Measurements from ENCODE around the gene LGR6.

LGR6 gene

GRCh38 chr1:202292773-202293172, 99.2 kb downstream of the LGR6 start:
- H3K9me2 ChIP-seq (replicated peaks; ENCODE audit: low read depth, low read length), result no peaks in the 10 kb centered on the region
- no peaks in the 10 kb centered on the region for H4K20me1 ChIP-seq (ENCODE audit: insufficient read depth, low read length, poor library complexity, severe bottlenecking)
- no peak overlapping the region for H3K4me3 ChIP-seq (ENCODE audit: low read length, poor library complexity, severe bottlenecking)
- H3K79me2 ChIP-seq (ENCODE audit: insufficient read depth, low read length), result no peaks in the 10 kb centered on the region
- H3F3A ChIP-seq (ENCODE audit: low read depth), result no peaks in the 10 kb centered on the region
- H3K4me1 ChIP-seq (ENCODE audit: insufficient read depth, low read length, poor library complexity, severe bottlenecking), result no peaks in the 10 kb centered on the region
- H3K36me3 ChIP-seq (ENCODE audit: insufficient read depth, low read length), result no peaks in the 10 kb centered on the region
- H3K9ac ChIP-seq (ENCODE audit: low read depth, low read length, poor library complexity, severe bottlenecking), result no peak overlapping the region
- H3K27me3 ChIP-seq (ENCODE audit: insufficient read depth, low read length, poor library complexity, severe bottlenecking), result no peaks in the 10 kb centered on the region
- H3K9me3 ChIP-seq (ENCODE audit: insufficient read depth, low read depth, low read length), result no peaks in the 10 kb centered on the region
- no peak overlapping the region for H3K4me2 ChIP-seq (ENCODE audit: low read depth, low read length, poor library complexity, severe bottlenecking)
- no peak overlapping the region for H2AFZ ChIP-seq (ENCODE audit: low read length)
- TF ChIP-seq CTCF (conservative IDR thresholded peaks at IDR 0.05; ENCODE audit: low read length) (no peak), EZH2phosphoT487 (IDR thresholded peaks at IDR 0.05; ENCODE audit: borderline replicate concordance) (no peak)

- Histone ChIP-seq H3K9me3 (ENCODE audit: insufficient read depth, low read depth, low read length) (no peaks in the 10 kb centered on the region), H3K9me2 (replicated peaks; ENCODE audit: low read depth, low read length) (no peaks in the 10 kb centered on the region), H3F3A (ENCODE audit: low read depth) (no peaks in the 10 kb centered on the region), H3K9ac (ENCODE audit: low read depth, low read length, poor library complexity, severe bottlenecking) (no peak overlapping the region), H3K36me3 (ENCODE audit: insufficient read depth, low read length) (no peaks in the 10 kb centered on the region), H3K27me3 (ENCODE audit: insufficient read depth, low read length, poor library complexity, severe bottlenecking) (no peaks in the 10 kb centered on the region), H3K4me3 (ENCODE audit: low read length, poor library complexity, severe bottlenecking) (no peak overlapping the region), H3K4me1 (ENCODE audit: insufficient read depth, low read length, poor library complexity, severe bottlenecking) (no peaks in the 10 kb centered on the region), H3K4me2 (ENCODE audit: low read depth, low read length, poor library complexity, severe bottlenecking) (no peak overlapping the region), H4K20me1 (ENCODE audit: insufficient read depth, low read length, poor library complexity, severe bottlenecking) (no peaks in the 10 kb centered on the region), H3K79me2 (ENCODE audit: insufficient read depth, low read length) (no peaks in the 10 kb centered on the region), H2AFZ (ENCODE audit: low read length) (no peak overlapping the region)
- no peak for TF ChIP-seq EZH2phosphoT487 (IDR thresholded peaks at IDR 0.05; ENCODE audit: borderline replicate concordance)
These were observed 100.0 kb downstream of the LGR6 start for GRCh38 chr1:202293569-202293968.

- Histone ChIP-seq H3K4me2 (ENCODE audit: low read depth, low read length, poor library complexity, severe bottlenecking) (no peak overlapping the region), H3K4me3 (ENCODE audit: low read length, poor library complexity, severe bottlenecking) (no peak overlapping the region), H4K20me1 (ENCODE audit: insufficient read depth, low read length, poor library complexity, severe bottlenecking) (no peaks in the 10 kb centered on the region), H3K36me3 (ENCODE audit: insufficient read depth, low read length) (no peaks in the 10 kb centered on the region), H3K9ac (ENCODE audit: low read depth, low read length, poor library complexity, severe bottlenecking) (no peak overlapping the region), H3K9me2 (replicated peaks; ENCODE audit: low read depth, low read length) (no peaks in the 10 kb centered on the region), H3K9me3 (ENCODE audit: insufficient read depth, low read depth, low read length) (no peaks in the 10 kb centered on the region), H3K4me1 (ENCODE audit: insufficient read depth, low read length, poor library complexity, severe bottlenecking) (no peaks in the 10 kb centered on the region), H3F3A (ENCODE audit: low read depth) (no peaks in the 10 kb centered on the region), H3K27me3 (ENCODE audit: insufficient read depth, low read length, poor library complexity, severe bottlenecking) (no peaks in the 10 kb centered on the region), H3K79me2 (ENCODE audit: insufficient read depth, low read length) (no peaks in the 10 kb centered on the region), H2AFZ (ENCODE audit: low read length) (no peak overlapping the region)
- TF ChIP-seq EZH2phosphoT487 (IDR thresholded peaks at IDR 0.05; ENCODE audit: borderline replicate concordance) (no peak), CTCF (conservative IDR thresholded peaks at IDR 0.05; ENCODE audit: low read length) (no peak)
These were observed 108.6 kb downstream of the LGR6 start for GRCh38 chr1:202302166-202302565.

DNA sequence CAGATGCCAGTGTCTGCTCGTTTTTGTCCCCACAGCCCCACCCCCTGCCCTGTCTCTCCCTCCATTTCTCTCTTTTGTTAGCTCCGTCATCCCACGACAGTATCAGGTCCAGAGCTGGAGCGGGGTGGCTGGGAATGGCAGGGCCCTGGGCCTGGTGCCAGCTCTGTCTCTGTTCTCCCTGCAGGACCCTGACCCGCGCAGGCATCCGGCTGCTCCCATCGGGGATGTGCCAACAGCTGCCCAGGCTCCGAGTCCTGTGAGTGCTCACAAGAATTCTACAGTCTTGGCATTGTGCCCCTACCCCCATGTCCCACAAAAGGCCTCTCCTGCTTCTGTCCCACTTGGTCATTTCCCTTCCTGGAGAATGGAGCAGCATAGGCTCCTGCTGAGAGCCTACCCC, 110.8 kb downstream of the LGR6 start:
- H3K4me2 ChIP-seq (ENCODE audit: low read depth, low read length, poor library complexity, severe bottlenecking), result no peak overlapping the region
- H3K9ac ChIP-seq (ENCODE audit: low read depth, low read length, poor library complexity, severe bottlenecking), result no peak overlapping the region
- H3K9me2 ChIP-seq (replicated peaks; ENCODE audit: low read depth, low read length), result no peaks in the 10 kb centered on the region
- no peak overlapping the region for H2AFZ ChIP-seq (ENCODE audit: low read length)
- H3K4me1 ChIP-seq (ENCODE audit: insufficient read depth, low read length, poor library complexity, severe bottlenecking), result no peaks in the 10 kb centered on the region
- TF ChIP-seq EZH2phosphoT487 (IDR thresholded peaks at IDR 0.05; ENCODE audit: borderline replicate concordance) (no peak), CTCF (conservative IDR thresholded peaks at IDR 0.05; ENCODE audit: low read length) (no peak)
- no peaks in the 10 kb centered on the region for H3K9me3 ChIP-seq (ENCODE audit: insufficient read depth, low read depth, low read length)
- no peaks in the 10 kb centered on the region for H3K79me2 ChIP-seq (ENCODE audit: insufficient read depth, low read length)
- no peaks in the 10 kb centered on the region for H3F3A ChIP-seq (ENCODE audit: low read depth)
- H3K36me3 ChIP-seq (ENCODE audit: insufficient read depth, low read length), result no peaks in the 10 kb centered on the region
- no peaks in the 10 kb centered on the region for H4K20me1 ChIP-seq (ENCODE audit: insufficient read depth, low read length, poor library complexity, severe bottlenecking)
- no peak overlapping the region for H3K4me3 ChIP-seq (ENCODE audit: low read length, poor library complexity, severe bottlenecking)
- H3K27me3 ChIP-seq (ENCODE audit: insufficient read depth, low read length, poor library complexity, severe bottlenecking), result no peaks in the 10 kb centered on the region

Data from Loucy (cell line).